Ishikawa (cell line): Measurements from ENCODE around the gene CARM1.

Source experiments
- CEBPB ChIP-seq: IDR thresholded peaks from 2 replicates; pipeline ENCODE4 v1.6.1; 2012
- CREB1 ChIP-seq: IDR thresholded peaks from 2 replicates; pipeline ENCODE4 v1.6.1; 2012; ENCODE audit warnings: low read depth
- EGR1 ChIP-seq: IDR thresholded peaks from 2 replicates; pipeline ENCODE4 v1.6.1; 2012
- EP300 ChIP-seq: IDR thresholded peaks from 2 replicates; pipeline ENCODE4 v1.6.1; 2012; ENCODE audit warnings: borderline replicate concordance
- FOXM1 ChIP-seq: IDR thresholded peaks from 2 replicates; pipeline ENCODE4 v1.6.1; 2012; ENCODE audit warnings: low read depth, borderline replicate concordance
- MAX ChIP-seq: IDR thresholded peaks from 2 replicates; pipeline ENCODE4 v1.6.1; 2012
- NFIC ChIP-seq: IDR thresholded peaks from 2 replicates; pipeline ENCODE4 v1.6.1; 2012
- RAD21 ChIP-seq: IDR thresholded peaks from 2 replicates; pipeline ENCODE4 v1.6.1; 2012; ENCODE audit warnings: low read depth
- REST ChIP-seq: IDR thresholded peaks from 2 replicates; pipeline ENCODE4 v1.6.1; 2012; ENCODE audit warnings: low read depth, mild to moderate bottlenecking
- TAF1 ChIP-seq: IDR thresholded peaks from 2 replicates; pipeline ENCODE4 v1.6.1; 2012; ENCODE audit warnings: low read depth, mild to moderate bottlenecking
- TCF12 ChIP-seq: IDR thresholded peaks from 2 replicates; pipeline ENCODE4 v1.6.1; 2012; ENCODE audit warnings: low read depth
- TEAD4 ChIP-seq: IDR thresholded peaks from 2 replicates; pipeline ENCODE4 v1.6.1; 2012
- USF1 ChIP-seq: IDR thresholded peaks from 2 replicates; pipeline ENCODE4 v1.6.1; 2012
- YY1 ChIP-seq: IDR thresholded peaks from 2 replicates; pipeline ENCODE4 v1.6.1; 2012; ENCODE audit warnings: low read depth
- ZBTB7A ChIP-seq: IDR thresholded peaks from 2 replicates; pipeline ENCODE4 v1.6.1; 2012; ENCODE audit warnings: low read depth

The CARM1 gene

GRCh38 chr19:10929402-10929794, 58.0 kb downstream of the CARM1 start:
- TF ChIP-seq RAD21 = no peak

- TF ChIP-seq CREB1 (no peak), CEBPB (no peak), TAF1 (no peak), MAX (no peak), EP300 (no peak)
These were observed 64.2 kb downstream of the CARM1 start for GRCh38 chr19:10935371-10936059.

GRCh38 chr19:10936661-10937084, 65.3 kb downstream of the CARM1 start:
- TF ChIP-seq FOXM1 (no peak), RAD21 (peak; percentile 80)

- TF ChIP-seq TCF12 (no peak), NFIC (peak; percentile 30; the same call in 1 of the 2 replicates)
These were observed 73.9 kb downstream of the CARM1 start for GRCh38 chr19:10945264-10945663.

GRCh38 chr19:10946958-10947657, 75.8 kb downstream of the CARM1 start:
- TF ChIP-seq ZBTB7A (0 out of 2 replicates have a peak, but pooled peaks have one; percentile 45), CREB1 (no peak), FOXM1 (no peak; the same call in 1 of the 2 replicates), TEAD4 (peak; percentile 96), TAF1 (no peak), EGR1 (no peak), USF1 (no peak), EP300 (peak; percentile 57; the same call in 1 of the 2 replicates), CEBPB (peak; percentile 85), YY1 (no peak), RAD21 (no peak), REST (no peak), NFIC (peak; percentile 65), TCF12 (peak; percentile 71; the same call in 1 of the 2 replicates), MAX (no peak)

- no peak for TF ChIP-seq FOXM1
- TF ChIP-seq TCF12 = peak; percentile 36; the same call in 1 of the 2 replicates
- no peak for TF ChIP-seq REST
- TF ChIP-seq RAD21 = no peak
These were observed 81.5 kb downstream of the CARM1 start for GRCh38 chr19:10952809-10953208.

GRCh38 chr19:10960314-10961072, 89.1 kb downstream of the CARM1 start, which contains the start of gene SMARCA4:
Gene SMARCA4 (plus strand): TSS chr19:10961030. CDS start chr19:10984152, 23,122 bp downstream.
- TF ChIP-seq NFIC (no peak), EP300 (peak; percentile 50), EGR1 (no peak; the same call in 1 of the 2 replicates), TEAD4 (no peak), FOXM1 (no peak), CEBPB (0 out of 2 replicates have a peak, but pooled peaks have one; percentile 28), CREB1 (no peak), RAD21 (no peak), TCF12 (peak; percentile 37; the same call in 1 of the 2 replicates), ZBTB7A (no peak), MAX (peak; percentile 98), TAF1 (peak; percentile 80), USF1 (no peak), REST (no peak), YY1 (peak; percentile 74)
